Uterus (tissue), 2 donors: ENCODE data around the gene TRIOBP.

Experiments
- CTCF ChIP-seq, 4 experiments: fragments of 200-600 bp in 2 of 4; fragments of 450-650 bp in 2 of 4; sonication (generic) in 2 of 4; IDR thresholded peaks; one replicate each; pipeline ENCODE4 v1.5.1; 2016 to 2019; ENCODE audit warnings: antibody characterized with exemption in 4 of 4, mild to moderate bottlenecking in 2 of 4, moderate library complexity in 1 of 4
- POLR2A ChIP-seq, 2 donors: fragments of 450-650 bp; IDR thresholded peaks; one replicate each; pipeline ENCODE4 v1.6.1; 2016; ENCODE audit warnings: antibody characterized with exemption in 2 of 2, mild to moderate bottlenecking in 1 of 2, moderate library complexity in 1 of 2

GRCh38 chr22:37771702-37772427, 75.0 kb downstream of the TRIOBP start:
- TF ChIP-seq POLR2A (IDR thresholded peaks at IDR 0.05): no peak
- TF ChIP-seq CTCF (IDR thresholded peaks at IDR 0.05): no peak
